HG03520 (cell line): Measurements from ENCODE around the gene TIPARP.

Source experiments
- ATAC-seq: cut with Tn5 transposase; IDR thresholded peaks from one replicate; pipeline ENCODE4 v1.9.1; 2021; ENCODE audit warnings: mild to moderate bottlenecking, moderate library complexity; ENCODE audit not compliant: unreplicated experiment

The TIPARP gene, protein sequence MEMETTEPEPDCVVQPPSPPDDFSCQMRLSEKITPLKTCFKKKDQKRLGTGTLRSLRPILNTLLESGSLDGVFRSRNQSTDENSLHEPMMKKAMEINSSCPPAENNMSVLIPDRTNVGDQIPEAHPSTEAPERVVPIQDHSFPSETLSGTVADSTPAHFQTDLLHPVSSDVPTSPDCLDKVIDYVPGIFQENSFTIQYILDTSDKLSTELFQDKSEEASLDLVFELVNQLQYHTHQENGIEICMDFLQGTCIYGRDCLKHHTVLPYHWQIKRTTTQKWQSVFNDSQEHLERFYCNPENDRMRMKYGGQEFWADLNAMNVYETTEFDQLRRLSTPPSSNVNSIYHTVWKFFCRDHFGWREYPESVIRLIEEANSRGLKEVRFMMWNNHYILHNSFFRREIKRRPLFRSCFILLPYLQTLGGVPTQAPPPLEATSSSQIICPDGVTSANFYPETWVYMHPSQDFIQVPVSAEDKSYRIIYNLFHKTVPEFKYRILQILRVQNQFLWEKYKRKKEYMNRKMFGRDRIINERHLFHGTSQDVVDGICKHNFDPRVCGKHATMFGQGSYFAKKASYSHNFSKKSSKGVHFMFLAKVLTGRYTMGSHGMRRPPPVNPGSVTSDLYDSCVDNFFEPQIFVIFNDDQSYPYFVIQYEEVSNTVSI

DNA sequence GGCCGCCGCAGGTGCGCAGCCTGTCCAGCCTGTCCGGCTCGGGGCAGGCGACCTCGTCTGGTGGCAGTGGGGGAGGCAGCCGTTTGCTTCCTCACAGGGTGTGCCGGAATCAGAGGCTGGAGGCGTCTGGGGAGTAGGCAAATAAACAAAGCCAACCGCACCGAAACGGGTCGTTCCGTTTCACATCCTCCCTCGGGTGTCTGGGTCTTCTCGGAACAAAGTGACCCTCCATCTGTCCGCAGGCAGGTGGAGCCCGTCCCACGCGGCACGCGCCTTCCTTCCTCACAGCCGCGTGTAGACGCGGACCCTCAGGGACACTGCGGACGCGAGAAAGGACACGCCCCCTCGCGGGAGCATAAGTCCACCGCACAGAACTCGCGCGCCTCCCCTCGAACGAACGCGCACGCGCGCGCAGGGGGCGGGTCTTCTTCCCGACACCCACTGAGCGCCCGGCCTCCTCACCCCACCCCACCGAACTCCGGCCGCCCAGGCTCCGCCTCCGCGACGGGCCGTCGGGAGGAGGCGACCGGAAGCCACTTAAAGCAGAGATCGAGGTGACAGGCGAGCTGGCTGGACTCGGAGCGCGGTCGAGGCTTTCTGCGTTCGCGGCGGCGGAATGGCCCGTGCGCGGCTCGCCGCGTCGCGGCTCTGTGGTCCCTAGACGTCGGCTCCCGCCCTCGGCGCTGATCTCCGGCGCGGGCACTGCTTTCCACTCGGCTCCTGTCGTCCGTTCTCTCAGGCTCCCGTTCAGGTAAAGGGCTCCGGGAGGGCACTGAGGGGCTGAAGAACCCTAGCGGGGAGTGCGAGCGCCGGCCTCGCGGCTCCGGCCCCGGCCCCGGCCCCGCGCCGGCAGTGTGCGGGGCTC is at the start of gene TIPARP:
TSS of gene TIPARP (plus strand) at position 545 of the 865 bp plus-strand sequence. CDS start 3,108 bp downstream, outside the sequence.
- peak; percentile 81 for ATAC-seq

DNA sequence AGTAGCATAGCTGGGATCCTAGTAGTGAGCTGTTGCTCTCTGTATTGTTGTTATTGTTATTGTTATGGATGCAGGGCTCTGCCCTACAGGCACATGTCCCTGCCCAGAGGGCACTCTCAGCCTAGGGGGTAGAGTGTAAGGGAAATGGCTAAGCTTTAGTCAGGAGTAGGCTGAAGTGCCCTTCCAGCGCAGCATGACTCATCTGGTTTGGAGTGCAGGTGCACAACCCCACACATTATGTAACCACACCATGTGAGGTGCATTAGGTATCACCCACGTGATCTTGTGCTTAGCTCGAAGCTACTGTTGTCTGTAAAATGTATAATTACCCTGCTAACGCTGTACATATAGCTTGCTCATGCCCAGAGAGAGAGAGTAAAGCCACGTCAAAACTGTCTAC is 48.3 kb upstream of the TIPARP start:
- ATAC-seq = no peak

DNA sequence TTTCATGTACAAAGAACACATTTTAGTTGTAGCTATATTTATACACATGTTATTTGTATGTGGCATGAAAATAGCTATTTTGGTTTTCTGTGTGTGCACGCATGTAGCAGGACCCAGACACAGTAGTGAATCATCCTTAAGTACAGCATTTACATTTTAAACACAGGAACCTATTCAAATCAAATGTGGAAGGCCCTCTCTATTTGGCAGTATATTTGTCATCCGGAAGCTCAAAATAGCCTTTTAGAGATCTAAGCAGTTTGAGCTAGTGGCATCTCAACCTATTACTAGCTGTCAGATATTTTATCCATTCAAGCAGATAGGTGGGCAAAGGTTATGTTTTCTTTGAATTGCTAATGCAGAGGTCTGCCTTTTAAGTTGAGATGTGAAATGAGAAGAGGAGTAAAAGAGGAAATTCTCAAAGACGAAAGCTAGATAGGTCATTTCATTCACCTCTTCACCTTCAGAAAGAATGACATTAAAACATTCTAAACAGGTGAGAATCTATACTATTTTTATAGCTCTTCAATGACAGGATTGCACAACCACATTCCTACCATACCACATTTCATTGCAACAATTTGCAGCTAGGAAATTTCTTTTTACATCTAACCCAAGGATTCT is 46.3 kb upstream of the TIPARP start:
- ATAC-seq = no peak

DNA sequence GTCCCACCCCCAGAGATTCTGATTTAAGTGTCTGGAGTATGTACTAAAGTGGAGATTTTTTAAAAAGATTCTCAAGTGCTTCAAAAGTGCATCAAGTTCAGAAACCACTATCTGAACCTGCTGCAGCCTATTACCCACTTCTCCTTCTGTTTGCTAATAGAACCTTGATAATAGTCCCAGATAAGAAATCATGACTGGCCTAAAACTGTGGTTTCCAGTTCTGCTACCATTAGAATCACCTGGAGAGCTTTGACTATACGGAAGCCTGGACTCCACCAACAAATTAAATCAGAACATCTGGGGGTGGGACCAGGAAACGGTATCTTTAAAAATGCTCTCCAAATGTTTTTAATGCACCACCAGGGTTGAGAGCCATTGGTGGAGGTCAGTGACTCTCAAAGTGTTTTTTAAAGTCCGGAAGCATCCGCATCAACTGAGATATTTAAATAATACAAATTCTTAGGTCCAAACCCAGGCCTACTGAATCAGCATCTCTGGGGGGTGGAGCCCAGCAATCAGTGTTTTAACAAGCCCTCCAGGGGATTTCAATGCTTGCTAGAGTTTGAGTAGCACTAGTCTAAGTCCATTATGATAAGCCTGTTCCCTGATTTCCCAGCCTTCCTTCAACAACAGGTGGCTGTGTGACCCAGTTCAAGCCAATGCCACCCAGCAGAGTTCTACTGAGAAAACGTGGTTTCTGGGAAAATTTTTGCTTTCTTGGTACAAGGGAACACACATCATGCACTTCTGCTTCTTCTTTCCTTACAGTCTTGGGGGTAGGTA is 45.4 kb upstream of the TIPARP start:
- ATAC-seq = no peak

DNA sequence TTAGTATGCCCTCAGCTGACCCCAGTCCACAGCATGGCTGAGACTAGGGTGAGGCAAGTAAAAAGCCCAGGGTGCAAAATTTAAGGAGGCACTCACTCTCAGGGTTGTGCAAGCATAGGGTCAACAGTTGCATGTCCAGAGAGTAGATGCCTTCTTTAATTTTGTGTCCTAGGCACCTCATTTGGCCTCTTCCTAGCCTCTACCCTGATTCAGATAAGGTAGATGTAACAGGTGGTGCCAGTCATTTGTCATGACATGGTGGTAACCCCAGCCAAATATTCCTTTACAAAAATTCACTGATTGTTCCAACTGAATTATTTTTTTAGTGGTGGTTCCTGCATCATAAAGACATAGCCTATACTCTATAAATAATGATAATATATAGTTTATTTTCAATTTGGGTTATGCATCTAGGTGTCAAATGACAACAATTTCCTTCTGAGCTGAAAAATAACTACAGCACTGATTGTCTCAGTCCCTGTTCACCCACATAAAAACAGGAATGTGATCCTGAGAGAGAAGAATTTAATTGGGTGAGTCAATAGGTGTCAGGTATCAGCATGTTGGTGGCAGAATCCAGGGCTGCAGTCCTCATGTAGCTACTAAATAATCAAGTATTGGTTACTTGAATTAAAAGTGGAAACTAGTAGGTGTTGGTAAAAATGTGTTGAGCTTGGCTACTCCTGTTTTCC is 44.2 kb upstream of the TIPARP start:
- no peak for ATAC-seq

DNA sequence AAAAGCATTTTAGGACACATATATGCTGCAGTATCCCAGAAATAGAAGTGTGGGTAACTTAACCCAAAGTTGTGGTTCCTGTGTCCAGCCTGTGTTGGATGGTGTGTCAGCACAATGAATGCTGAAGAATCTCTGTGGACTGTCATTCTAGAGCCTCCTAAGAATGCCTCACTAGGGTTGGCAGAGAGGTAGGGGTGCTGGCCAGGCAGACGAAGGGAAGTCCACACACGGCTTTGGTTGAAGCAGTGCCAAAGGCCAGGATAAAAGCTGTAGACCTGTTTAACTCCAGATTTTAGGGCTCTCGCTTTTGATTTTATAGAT is 43.7 kb upstream of the TIPARP start:
- no peak for ATAC-seq

DNA sequence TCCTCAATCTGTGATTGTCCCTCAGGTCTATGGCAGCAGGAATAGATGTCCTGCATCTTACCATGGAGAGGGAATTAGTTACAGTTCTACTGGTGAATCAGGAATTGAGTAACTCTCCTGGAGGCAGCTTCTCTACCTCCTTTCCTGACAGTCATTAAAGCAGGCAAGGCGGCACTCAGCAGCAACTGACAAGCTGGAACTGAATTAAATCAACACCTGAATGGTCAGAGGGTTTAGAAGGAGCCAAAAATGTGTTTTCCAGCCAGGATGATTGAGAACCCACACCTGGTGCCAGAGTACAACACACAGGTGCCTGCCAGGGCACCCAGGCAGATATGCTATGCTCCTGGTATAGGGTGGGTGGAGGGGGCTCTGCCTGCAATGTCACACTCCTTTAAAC is 43.1 kb upstream of the TIPARP start:
- no peak for ATAC-seq

DNA sequence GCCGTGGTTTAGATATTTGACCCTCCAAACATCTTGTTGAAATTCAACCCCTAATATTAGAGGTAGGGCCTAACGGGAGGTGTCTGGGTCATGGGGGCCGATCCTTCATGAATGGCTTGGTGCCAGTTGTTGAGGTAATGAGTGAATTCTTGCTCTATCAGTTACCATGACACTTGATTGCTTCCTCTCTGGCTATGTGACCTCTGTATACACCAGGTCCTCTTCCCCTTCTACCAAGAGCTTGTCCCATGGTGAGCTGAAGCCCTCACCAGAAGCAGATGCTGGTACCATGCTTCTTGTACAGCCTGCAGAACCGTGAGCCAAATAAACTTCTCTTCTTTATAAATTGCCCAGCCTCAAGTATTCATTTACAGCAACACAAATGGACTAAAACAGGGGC is 41.8 kb upstream of the TIPARP start:
- ATAC-seq = no peak

DNA sequence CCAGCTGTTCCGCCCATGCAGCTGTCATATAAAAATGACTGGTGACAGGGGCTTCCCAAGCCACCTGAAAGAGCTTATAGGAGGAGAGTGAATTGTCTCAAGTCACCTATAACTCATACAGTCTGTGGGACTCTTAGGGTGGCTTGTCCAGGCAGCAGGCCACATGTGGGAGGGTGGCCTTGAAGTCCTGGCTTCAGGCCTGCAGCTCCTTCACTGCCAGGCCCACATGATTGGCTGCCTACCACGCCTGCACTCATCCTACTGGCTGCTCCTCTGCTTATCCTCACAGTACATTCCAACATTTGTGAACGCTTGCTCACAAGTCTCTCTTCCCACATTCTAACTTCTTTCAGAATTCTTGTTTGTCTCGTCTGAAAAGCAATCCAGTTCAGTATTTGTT is 41.1 kb upstream of the TIPARP start:
- no peak for ATAC-seq

DNA sequence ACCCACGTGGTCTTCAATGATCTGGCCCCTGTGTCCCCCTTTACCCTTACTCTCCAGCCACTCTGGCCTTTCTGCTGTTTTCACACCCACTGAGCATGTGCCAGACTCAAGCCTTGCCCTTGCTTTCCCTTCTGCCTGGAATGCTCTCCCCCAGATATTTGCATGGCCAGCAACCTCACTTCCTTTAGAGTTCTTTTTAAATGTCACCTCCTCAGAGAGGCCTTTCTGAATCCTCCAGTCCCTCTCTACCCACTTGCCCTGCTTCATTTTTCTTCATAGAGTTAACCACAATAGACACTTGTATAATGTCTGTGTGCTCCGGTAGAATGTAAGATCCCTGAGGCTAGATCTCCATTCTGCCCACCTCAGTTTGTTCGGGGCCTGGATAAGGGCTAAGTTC is 39.4 kb upstream of the TIPARP start:
- no peak for ATAC-seq

DNA sequence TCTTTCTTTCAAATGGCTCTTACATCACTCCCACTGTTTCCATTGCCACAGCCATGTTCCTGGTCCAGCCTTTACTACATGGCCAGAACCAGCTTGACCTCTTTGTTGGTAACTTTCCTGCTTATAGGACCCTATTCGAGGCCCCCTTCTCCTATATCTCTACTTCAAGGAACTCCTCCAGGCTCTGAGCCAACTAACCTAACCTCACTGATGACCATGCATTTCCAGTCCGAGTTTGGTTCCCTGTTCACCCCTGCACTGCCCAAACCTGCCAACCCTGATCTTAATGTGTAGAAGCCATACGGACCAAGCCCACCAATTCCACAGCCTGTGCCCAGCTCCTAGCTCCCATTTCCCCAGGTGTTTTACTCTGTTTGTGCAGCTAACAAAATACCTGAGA is 38.4 kb upstream of the TIPARP start:
- no peak for ATAC-seq

DNA sequence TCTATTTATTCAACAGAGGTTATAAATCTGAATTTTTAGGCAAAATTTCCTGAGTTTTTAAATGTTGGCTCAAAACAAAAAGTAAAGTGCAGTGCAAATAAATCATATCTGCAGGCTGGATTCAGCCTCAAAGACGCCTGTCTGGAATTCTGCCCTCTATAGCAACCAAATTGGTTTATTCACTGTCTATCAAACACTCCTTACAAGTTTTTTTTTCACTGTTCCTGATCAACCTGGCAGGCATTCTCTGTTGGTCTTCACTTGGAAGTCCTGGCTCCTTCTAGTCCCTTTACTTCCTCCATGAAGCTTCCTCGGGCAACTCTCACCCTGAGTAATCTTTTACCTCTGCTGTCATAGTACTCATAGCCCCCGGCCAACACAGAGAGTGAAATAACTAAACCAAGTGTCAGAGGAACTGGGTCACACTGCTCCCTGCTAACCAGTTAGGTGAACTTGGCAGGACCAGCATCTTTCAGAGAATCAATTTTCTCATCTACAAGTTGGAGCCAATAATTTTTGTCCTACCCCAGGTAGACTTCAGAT is 36.8 kb upstream of the TIPARP start:
- no peak for ATAC-seq

DNA sequence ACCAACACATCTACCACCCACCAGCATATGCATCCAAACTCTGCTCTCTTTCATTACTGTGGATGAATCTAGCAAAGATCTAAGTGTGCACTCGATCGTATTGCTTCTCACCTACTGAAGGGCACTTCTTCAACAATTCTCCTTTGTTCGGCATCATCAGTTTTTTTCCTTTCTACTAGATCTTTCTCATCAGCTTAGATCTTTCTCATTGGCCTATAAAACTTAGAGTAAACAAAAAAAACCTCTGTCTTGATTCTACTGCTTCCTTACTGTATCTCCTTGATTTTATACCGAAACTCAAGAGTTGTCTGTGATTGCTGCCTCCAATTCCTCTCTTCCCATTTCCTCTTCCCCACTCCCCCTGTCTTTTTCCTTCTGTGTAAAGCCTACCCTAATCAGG is 36.1 kb upstream of the TIPARP start:
- ATAC-seq = no peak

DNA sequence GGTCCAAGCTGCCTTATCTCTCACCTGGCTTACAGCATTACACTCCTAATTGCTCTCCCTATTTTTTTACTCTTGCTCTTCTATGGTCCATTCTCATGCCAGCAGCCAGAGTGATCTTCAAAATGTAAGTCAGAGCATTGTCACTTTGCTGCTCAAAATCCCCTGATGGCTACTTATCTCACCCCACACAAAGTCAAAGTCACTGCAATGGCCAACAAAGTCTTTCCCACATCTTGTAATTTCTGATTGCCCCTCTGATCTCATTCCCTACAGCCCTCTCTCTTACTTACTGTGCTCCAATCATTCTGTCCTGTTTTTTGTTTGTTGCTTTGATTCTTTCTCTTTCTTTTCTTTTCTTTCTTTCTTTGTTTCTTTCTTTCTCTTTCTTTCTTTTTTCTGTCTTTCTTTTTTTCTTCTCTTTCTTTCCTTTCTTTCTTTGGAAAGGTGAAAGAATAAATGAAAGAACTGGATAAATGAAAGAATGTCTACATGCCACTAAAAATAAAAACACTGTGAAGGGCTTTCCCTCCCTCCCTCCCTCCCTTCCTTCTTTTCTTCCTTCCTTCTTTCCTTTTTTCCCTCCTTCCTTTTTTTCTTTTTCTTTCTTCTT is 34.9 kb upstream of the TIPARP start:
- no peak for ATAC-seq

DNA sequence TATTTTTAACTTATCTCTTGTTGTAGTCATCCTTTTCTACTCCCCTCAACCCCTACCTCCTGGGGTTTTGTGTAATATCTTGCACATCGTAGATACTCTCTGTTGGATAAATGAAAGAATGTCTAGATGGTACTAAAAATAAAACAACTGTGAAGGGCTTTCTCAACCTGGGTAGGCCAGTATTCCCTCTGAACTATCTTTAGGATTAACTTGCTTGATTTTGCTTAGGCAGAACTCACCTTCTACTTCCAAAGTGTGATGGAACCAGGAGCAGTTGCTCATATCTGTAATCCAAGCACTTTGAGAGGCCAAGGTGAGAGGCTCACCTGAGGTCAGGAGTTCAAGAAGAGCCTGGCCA is 32.8 kb upstream of the TIPARP start:
- no peak for ATAC-seq

DNA sequence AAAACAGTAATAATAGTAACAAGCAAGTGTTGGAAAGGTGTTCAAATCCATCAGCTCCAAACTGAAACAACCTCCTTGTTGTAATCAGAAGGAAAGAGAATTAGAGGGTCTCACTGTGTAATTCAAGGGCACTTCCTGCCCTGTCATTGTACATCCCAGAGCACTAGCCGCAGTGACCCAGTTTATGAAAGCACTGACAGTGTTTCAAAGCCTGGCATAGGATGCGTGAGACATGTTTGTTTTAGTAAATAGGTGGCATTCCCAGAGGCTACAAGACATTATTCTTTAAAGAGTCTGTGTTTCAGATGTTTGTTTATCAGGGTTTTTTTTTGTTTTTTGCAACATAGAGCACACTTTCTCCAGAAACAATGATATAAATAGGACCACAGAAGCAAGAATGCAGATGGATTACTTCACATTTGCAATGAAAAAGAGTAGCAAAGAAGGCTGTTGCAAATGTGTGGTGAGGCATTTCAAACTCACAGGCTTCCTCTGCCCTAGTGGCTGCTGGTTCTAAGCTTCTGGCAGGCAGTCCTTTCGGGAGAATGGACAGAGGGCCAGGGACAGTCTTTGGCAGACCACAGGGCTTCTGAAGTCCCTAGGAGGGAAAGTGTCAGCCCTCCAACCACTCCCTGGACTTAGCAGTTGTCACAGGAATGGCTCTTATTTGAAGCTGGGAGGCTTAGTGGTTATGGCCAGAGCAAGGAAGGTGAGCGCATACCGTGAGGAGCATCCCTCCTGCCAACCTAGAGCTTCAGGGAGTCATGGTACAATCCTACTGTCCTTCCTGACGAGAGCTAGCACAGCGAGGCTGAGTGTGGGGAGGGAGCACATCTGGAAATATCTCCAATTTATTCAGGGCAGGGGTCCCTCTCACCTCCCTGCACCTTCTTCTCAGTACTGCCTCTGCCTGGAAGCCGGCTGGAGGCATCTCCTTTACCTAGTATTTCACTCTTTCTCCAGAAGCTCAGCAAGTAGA is 31.4 kb upstream of the TIPARP start:
- ATAC-seq = no peak

DNA sequence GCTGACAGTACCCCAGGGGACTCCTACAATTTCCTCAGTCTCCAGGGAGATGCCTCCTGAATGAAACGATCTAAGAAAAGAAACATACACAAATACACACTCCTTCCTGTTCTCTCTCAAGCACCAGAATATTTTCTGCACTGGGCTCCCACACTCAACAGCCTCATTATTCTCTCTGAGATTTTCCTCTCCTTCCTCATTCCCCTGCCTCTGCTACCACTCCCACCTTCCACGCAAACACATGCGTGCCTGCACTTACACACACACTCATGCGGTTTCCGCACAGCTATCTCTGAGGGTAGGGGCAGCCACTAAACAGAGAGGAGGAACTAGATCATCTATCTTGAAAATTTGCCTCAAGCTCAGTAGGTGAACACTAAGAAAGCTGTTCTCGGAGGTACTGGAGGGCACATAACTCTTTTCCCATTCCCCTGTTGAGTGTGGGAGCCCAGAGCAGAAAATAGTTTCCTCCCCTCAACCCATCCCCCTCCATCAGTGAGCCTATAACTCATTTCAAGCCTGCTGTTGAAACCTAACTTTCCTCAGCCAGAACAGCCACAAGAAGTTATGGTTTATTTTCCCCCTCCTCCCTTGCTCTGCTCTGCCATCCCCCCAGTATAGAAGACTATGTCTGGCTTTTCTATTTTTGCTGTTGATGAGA is 30.5 kb upstream of the TIPARP start:
- ATAC-seq = peak; percentile 59

DNA sequence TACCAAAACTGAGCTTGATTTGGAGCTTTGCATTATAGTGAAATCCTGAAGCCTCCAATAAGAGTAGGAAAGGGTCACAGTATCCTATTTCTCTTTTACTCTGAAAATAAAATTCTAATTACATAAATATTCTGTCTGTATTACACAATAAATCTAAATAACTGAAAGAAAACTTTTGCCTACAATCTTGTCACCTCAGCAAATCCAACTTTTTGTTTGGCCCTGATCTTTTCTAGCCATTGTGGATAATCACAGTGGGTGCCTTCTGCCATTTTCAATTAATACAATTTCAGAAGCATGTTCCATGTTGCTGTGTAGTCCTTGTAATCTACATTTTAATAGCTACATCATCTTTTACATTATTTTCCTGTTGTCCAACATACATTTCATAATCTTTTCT is 29.4 kb upstream of the TIPARP start:
- no peak for ATAC-seq
